T follicular helper cell (primary cell): ENCODE data around the gene TWF2.
"Not testable (repeated sequence)": the region's sequence is repeated elsewhere in the genome, so short reads cannot be mapped to it uniquely, and the experiment has no call there.

Experiments used
- DNase-seq: peaks from one replicate; pipeline ENCODE4 v3.0.0-alpha.2; 2020; ENCODE audit warnings: low read depth
- total RNA-seq, 2 experiments: gene quantifications; one replicate each; lab custom pipeline; 2026; lab: John Stamatoyannopoulos, UW

The TWF2 gene
- total RNA-seq = 54.9 to 61.5 reads per million in 2 experiments

GRCh38 chr3:52238761-52239701 is at the start of gene TWF2:
Gene TWF2, minus strand, starts transcription at chr3:52239158. Its CDS starts 142 bp downstream, at chr3:52239016.
- DNase-seq = peak; percentile 77

GRCh38 chr3:52288674-52289073 is 49.7 kb upstream of the TWF2 start:
- DNase-seq = no peak

GRCh38 chr3:52286777-52287110 is 47.8 kb upstream of the TWF2 start:
- DNase-seq = no peak

GRCh38 chr3:52284051-52284450 is 45.1 kb upstream of the TWF2 start:
- not testable (repeated sequence) for DNase-seq

DNA sequence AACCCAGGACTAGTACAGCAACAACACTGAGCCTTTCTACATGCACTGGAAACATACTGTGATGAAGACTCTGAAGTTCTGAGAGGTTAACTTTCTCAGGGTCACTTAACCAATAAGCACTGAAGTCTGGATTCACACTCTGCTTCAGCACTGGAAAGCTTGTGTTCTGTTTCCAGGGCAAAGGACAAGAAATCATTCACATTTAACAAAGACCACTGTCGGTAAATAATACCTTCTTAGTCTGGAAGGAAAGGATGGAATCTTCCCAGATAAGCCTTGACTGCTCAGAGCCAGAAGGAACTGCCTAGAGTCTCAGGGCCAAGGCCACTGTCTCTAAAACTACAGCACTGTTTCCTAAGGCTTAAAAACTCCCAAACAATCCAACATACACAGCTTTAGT is 44.3 kb upstream of the TWF2 start:
- DNase-seq = no peak

DNA sequence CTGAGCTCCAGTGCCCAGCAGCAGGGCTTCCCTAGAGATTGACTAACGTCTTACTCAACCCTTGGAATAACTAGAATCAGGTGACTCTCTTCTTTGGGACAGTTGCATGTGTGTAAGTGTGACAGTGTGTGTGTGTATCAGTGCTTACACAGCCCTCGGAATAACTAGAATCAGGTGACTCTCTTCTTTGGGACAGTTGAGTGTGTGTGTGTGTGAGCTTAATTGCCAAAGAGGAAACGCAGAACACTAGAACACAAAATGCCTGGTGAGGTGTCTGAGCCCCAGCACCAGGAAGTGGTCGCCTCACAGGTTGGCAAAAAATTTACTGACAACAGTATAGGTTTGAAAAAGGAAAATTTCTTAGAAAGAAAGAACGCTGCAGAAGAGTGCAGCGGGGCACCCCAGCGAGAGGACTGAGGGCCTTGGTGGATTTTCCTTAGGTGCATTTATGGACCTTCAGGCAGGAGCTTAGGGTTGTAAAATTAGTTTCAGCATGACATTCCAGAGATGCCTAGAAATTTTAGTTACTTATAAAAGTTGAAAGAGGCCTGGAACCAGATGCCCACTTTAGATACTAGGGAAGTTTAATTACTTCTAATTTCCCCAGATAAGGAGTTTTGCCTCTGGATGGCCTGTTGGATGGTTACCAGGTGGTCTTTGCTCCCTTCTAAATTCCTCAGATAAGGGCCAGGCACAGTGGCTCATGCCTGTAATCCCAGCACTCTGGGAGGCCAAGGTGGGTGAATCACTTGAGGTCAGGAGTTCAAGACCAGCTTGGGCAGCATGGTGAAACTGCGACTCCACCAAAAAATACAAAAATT is 43.2 kb upstream of the TWF2 start:
- DNase-seq = peak; percentile 18

GRCh38 chr3:52280050-52280461 is 41.1 kb upstream of the TWF2 start:
- no peak for DNase-seq

GRCh38 chr3:52279596-52279995 is 40.6 kb upstream of the TWF2 start:
- DNase-seq = no peak

- DNase-seq = peak; percentile 97
Observed at GRCh38 chr3:52278510-52279069, 39.6 kb upstream of the TWF2 start, which contains the start of gene WDR82. Gene WDR82, minus strand, starts transcription at chr3:52278649. Its CDS starts 288 bp downstream, at chr3:52278361.

GRCh38 chr3:52277972-52278509 is 39.1 kb upstream of the TWF2 start:
- peak; percentile 31 for DNase-seq

DNA sequence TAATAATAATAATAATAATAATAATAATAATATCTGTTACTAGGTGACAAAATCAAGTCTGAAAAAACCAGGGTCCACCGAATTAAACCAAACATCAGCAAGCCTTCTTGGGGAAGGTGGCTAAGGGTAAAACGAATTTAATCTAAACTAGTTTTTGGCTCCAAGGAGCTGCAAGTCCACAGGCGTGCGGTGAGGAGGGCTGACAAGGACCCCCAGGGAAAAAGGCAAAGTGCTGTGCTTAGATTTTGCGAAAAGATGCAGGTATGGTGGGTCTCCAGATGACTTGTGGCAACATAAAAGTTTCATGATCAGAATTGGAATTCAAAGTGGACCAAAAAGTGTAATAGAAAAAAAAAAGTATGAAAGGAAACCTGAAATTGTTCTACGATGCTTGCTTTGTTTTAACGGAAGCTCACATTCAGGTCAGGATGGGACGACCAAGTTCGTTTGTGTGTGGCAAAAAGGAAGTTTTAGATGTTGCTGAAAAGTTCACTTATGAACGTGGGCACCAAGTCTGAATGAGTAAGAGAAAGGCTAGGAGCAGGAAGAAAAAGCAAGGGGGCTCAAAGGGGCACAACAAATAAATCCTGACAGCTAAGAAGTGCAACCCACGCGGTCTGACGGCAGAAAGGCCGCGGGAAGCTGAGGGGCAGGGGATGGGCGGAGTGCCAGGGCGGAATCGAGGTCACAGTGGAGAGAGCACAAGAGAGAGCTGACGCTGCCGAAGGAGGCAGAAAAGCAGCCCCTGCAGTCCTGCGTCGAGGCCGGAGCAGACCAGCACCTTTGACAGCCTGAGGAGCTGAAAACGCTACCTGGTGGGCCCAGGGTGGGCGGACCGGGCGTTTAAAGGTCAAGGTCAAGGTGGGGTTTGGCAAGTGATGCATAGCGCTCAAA is 38.4 kb upstream of the TWF2 start:
- DNase-seq = peak; percentile 42

- DNase-seq = not testable (repeated sequence)
Observed at GRCh38 chr3:52274781-52275180, 35.8 kb upstream of the TWF2 start.

DNA sequence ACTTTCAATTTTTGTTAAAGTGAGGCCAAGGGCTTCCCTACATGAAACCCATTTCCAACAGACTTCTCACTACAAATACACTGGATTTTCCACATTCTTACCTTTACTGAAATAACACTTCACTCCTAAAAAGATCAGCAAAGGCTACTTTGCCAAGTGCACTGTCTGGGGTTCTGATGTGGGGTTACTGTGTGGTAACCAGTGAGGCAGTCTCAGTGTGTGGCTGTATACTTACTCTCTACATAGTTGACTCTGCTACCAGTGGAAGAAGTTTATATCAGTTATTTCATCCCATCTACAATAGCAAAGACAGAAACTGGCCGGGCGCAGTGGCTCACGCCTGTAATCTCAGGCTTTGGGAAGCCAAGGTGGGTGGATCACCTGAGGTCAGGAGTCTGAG is 33.9 kb upstream of the TWF2 start:
- no peak for DNase-seq

GRCh38 chr3:52272172-52272571 is 33.2 kb upstream of the TWF2 start:
- DNase-seq = not testable (repeated sequence)

- no peak for DNase-seq
Observed at GRCh38 chr3:52270252-52270754, 31.3 kb upstream of the TWF2 start.

DNA sequence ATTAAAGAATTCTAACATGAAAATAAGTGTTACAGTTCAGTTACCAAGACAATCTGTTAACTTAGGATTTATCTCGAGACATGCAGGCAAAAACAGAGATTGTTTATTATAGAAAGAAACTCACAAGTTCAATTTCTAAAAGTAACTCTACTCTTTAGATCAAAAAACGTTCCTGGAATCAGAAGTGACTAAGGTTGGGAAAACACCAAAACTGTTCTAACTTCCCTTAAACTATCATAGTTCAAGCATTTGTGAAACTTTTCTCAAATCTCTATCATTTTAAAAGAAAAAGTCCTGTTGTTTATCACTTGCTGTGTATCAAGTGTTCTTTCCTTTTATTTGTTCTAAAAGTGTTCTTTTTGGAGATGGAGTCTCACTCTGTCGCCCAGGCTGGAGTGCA is 30.8 kb upstream of the TWF2 start:
- no peak for DNase-seq

DNA sequence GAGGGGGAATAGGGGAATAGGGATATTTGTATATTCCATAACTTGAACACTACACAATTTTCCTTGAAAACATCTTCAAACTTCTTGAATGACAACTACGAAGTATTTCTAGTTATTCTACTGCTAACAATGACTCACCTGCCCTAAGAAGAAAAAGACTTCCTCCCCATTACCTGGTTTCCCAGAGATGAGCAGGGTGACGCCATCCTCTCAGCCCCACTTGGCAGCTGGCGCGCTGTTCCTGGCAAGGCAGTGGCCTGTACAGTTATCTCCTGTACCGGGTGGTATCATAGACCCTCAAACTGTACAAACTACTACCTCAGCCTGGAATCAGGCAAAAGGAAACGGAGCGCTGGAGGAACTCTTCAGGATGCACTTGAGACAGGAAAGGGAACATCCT is 29.1 kb upstream of the TWF2 start:
- DNase-seq = peak; percentile 49

GRCh38 chr3:52265387-52265786 is 26.4 kb upstream of the TWF2 start:
- no peak for DNase-seq

DNA sequence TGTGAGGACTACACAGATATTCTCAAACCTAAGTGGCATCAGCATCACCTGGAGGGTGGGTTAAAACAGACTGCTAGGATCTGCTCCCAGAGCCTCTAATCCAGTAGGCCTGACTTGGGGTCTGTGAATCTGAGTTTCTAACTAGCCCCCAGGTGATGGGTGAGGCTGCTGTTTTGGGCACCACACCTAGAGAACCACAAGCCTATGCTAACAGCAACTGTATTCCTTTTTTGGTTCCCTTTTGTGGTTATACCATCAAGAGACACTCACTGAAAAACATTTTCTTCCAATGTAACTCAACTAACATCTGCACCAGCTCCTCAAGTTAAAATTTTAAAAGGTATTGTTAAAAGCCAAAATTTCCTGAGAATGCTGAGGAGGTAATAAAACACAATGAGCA is 23.5 kb upstream of the TWF2 start:
- no peak for DNase-seq

DNA sequence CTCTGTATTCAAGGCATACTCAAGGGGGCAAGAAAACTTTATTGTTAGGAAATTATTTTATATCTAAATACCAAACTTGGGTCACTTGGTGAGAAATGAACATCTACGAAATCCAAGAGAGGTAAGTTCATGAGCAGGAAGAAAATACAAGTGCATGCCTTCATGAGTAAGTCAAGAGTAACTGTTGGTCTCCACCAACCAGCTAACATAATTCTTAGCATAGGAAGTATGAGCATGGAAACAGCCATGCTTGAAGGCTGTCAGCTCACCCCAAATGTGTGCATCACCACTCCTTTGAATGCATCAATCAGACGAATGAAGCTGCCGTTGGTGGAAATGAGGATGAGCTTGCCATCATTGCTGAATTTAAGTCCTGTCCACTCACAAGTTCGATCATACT is 20.5 kb upstream of the TWF2 start:
- no peak for DNase-seq

DNA sequence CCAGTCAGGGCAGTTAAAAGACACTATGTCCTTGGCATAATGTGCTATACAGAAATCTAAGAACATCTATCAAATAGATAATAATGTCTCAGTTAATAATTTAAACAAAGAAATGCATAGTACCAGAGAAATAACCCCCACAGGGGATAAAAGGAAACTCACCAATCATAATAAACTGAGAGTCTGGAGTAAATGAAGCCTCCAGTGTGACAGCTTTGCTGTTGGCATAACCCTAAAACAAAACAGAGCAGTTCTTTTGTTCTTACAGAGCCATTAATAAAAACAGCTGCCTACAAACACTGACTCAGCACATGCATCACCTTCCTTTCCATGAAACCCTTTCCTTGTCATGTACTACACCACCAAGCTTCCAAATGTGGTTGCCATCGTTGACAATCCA is 20.1 kb upstream of the TWF2 start:
- DNase-seq = no peak
